Measurements from ENCODE around the gene TNS1. TPM values are rescaled to one million over a fixed set of nuclear protein-coding genes. Genes with fewer than 3 reads are reported as not detected.

The TNS1 gene
- total and polyA plus RNA-seq, 4 donors, result 67.0 to 377 (median 208) TPM

DNA sequence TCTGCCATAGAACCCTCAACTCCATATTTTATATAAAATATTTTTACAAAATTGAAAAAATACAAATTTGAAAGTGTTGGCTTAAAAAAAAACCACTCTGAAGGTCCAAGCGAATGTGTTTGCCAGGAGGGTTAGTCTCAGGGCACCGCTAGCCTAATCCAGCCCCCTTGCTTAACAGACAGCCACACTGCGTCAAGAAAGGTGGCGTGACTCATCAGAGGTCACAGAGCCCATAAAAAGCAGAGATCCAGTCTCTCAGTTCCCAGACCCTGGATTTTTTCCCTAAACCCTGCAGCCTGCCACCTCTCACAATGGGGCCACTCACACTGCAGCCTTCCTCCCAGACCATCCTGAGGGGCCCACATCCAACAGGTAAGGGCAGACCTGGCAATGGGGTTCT lies 3.9 kb upstream of the TNS1 start:
- H3K9me3 ChIP-seq (ENCODE audit: control insufficient read depth in 4 of 4, insufficient read depth in 3 of 4, low read length in 3 of 4), result no peaks in the 10 kb centered on the region
- H3K4me1 ChIP-seq (ENCODE audit: control insufficient read depth in 5 of 5, insufficient read depth in 5 of 5, low read length in 5 of 5), result peaks cover 4 to 59% (median 24%) of the 10 kb centered on the region in 5 donors
- DNase-seq (no peak), ATAC-seq (ENCODE audit: insufficient read depth, low FRiP score) (no peak)
- no peaks in the 10 kb centered on the region for H3K36me3 ChIP-seq (ENCODE audit: control insufficient read depth in 4 of 4, insufficient read depth in 4 of 4, low read length in 4 of 4)
- H3K27ac ChIP-seq (ENCODE audit: low read depth in 1 of 2, low read length in 1 of 2), result no peak overlapping the region
- H3K4me3 ChIP-seq, result no peak overlapping the region
- peaks cover 0 to 3% (median 0%) of the 10 kb centered on the region in 3 donors for H3K27me3 ChIP-seq (ENCODE audit: control insufficient read depth in 3 of 3, insufficient read depth in 3 of 3, low read length in 2 of 3)
- WGBS, 2 donors, result 82 to 94% methylated on average over 4 of the region's 4 CpGs
- H3K9ac ChIP-seq (ENCODE audit: insufficient read depth in 1 of 2, low read length in 2 of 2), result no peak overlapping the region
- TF ChIP-seq, protein P1, sequence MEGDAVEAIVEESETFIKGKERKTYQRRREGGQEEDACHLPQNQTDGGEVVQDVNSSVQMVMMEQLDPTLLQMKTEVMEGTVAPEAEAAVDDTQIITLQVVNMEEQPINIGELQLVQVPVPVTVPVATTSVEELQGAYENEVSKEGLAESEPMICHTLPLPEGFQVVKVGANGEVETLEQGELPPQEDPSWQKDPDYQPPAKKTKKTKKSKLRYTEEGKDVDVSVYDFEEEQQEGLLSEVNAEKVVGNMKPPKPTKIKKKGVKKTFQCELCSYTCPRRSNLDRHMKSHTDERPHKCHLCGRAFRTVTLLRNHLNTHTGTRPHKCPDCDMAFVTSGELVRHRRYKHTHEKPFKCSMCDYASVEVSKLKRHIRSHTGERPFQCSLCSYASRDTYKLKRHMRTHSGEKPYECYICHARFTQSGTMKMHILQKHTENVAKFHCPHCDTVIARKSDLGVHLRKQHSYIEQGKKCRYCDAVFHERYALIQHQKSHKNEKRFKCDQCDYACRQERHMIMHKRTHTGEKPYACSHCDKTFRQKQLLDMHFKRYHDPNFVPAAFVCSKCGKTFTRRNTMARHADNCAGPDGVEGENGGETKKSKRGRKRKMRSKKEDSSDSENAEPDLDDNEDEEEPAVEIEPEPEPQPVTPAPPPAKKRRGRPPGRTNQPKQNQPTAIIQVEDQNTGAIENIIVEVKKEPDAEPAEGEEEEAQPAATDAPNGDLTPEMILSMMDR (IDR thresholded peaks at IDR 0.05; ENCODE audit: control extremely low read depth, extremely low read depth), result no peak

DNA sequence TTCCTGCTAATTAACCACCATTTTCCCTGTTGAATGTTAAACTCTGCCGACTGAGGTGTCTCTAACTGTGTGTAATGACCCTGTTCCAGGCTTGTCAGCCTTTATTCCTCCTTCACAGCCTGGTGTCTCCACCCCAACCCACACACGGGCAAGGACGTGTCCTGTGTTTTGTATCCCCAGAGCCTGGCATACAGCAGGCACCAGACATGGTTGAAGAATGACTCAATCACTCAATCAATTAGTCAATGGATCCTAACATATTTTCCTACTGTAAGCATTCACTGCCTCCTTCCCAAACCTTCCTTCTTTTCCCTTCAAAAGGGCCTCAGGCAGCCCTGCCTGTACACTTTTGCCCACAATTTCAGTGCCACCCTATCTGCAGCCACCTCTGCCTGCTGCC lies 2.7 kb upstream of the TNS1 start:
- ATAC-seq (ENCODE audit: insufficient read depth, low FRiP score) (no peak), DNase-seq (no peak)
- Histone ChIP-seq H3K27me3 (ENCODE audit: control insufficient read depth in 3 of 3, insufficient read depth in 3 of 3, low read length in 2 of 3) (peaks cover 0 to 3% (median 0%) of the 10 kb centered on the region in 3 donors), H3K4me1 (ENCODE audit: control insufficient read depth in 5 of 5, insufficient read depth in 5 of 5, low read length in 5 of 5) (peaks cover 2 to 54% (median 22%) of the 10 kb centered on the region in 5 donors), H3K27ac (ENCODE audit: low read depth in 1 of 2, low read length in 1 of 2) (no peak overlapping the region), H3K9me3 (ENCODE audit: control insufficient read depth in 4 of 4, insufficient read depth in 3 of 4, low read length in 3 of 4) (no peaks in the 10 kb centered on the region), H3K36me3 (ENCODE audit: control insufficient read depth in 4 of 4, insufficient read depth in 4 of 4, low read length in 4 of 4) (no peaks in the 10 kb centered on the region), H3K9ac (ENCODE audit: insufficient read depth in 1 of 2, low read length in 2 of 2) (no peak overlapping the region), H3K4me3 (no peak overlapping the region)
- WGBS, 2 donors, result 90 to 93% methylated on average over 3 of the region's 3 CpGs
- TF ChIP-seq, protein P1 (IDR thresholded peaks at IDR 0.05; ENCODE audit: control extremely low read depth, extremely low read depth), result no peak

DNA sequence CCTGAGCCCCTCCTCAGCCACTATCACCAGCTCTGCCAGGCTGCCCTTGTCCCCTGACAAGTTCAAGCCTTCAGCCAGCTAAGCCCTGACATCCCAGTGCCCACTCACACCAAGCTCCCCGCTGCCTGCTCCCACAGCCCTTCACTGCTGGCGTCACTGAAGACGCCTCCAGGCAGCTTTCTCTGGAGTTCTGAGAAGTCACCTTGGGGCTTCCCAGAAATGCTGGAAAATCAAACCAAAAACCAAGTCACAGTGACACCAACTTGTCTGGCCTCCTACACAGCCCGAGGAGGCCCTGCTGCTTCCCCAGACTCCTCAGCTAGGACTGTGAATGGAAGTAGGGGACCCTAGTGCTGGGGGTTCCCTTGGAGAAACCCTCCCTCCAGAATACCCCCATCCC lies 2.2 kb upstream of the TNS1 start:
- Histone ChIP-seq H3K27me3 (ENCODE audit: control insufficient read depth in 3 of 3, insufficient read depth in 3 of 3, low read length in 2 of 3) (peaks cover 0 to 3% (median 0%) of the 10 kb centered on the region in 3 donors), H3K27ac (ENCODE audit: low read depth in 1 of 2, low read length in 1 of 2) (no peak overlapping the region), H3K4me3 (no peak overlapping the region), H3K9me3 (ENCODE audit: control insufficient read depth in 4 of 4, insufficient read depth in 3 of 4, low read length in 3 of 4) (no peaks in the 10 kb centered on the region), H3K36me3 (ENCODE audit: control insufficient read depth in 4 of 4, insufficient read depth in 4 of 4, low read length in 4 of 4) (no peaks in the 10 kb centered on the region), H3K4me1 (ENCODE audit: control insufficient read depth in 5 of 5, insufficient read depth in 5 of 5, low read length in 5 of 5) (peaks cover 2 to 56% (median 26%) of the 10 kb centered on the region in 5 donors), H3K9ac (ENCODE audit: insufficient read depth in 1 of 2, low read length in 2 of 2) (no peak overlapping the region)
- TF ChIP-seq, protein P1 (IDR thresholded peaks at IDR 0.05; ENCODE audit: control extremely low read depth, extremely low read depth), result no peak
- WGBS, 2 donors, result 93 to 94% methylated on average over 4 of the region's 4 CpGs
- no peak for ATAC-seq (ENCODE audit: insufficient read depth, low FRiP score)
- DNase-seq, result no peak

DNA sequence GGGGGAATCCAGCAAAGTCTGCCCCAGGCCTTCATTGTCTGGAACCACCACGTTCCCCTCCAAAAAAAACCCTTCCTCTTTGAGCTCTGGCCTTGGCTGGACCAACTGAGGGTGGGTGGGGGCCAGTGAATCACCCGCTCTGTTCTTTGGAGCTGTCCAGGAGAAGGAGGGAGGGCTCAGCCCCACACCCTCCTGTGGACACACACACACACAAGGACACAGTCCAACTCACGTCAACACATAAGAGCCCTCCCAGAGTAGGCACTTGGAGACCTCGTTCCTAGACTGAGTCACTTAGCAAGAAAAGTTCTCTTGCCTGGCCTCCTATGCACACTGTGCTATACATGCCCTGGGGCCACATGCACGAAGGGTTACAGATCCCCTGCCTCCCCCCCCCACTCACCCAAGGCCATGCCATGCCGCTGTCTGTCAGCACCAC lies 1.2 kb upstream of the TNS1 start:
- Histone ChIP-seq H3K9ac (ENCODE audit: insufficient read depth in 1 of 2, low read length in 2 of 2) (peak overlapping the region in 1 of 2 donors; percentile 23), H3K4me3 (no peak overlapping the region), H3K27me3 (ENCODE audit: control insufficient read depth in 3 of 3, insufficient read depth in 3 of 3, low read length in 2 of 3) (no peaks in the 10 kb centered on the region), H3K4me1 (ENCODE audit: control insufficient read depth in 5 of 5, insufficient read depth in 5 of 5, low read length in 5 of 5) (peaks cover 2 to 60% (median 32%) of the 10 kb centered on the region in 5 donors), H3K36me3 (ENCODE audit: control insufficient read depth in 4 of 4, insufficient read depth in 4 of 4, low read length in 4 of 4) (no peaks in the 10 kb centered on the region), H3K27ac (ENCODE audit: low read depth in 1 of 2, low read length in 1 of 2) (peak overlapping the region in 1 of 2 donors; percentile 64), H3K9me3 (ENCODE audit: control insufficient read depth in 4 of 4, insufficient read depth in 3 of 4, low read length in 3 of 4) (no peaks in the 10 kb centered on the region)
- 59 to 60% methylated on average over 6 of the region's 6 CpGs for WGBS, 2 donors
- ATAC-seq (ENCODE audit: insufficient read depth, low FRiP score), result peak; percentile 65
- TF ChIP-seq, protein P1 (IDR thresholded peaks at IDR 0.05; ENCODE audit: control extremely low read depth, extremely low read depth), result no peak
- DNase-seq, result peak; percentile 71 to 90 (median 76)
